Measurements from ENCODE around the gene RAB13. TPM values are rescaled to one million over a fixed set of nuclear protein-coding genes. Genes with fewer than 3 reads are reported as not detected.

RAB13 gene
- total RNA-seq, 4 donors from 2014 or later: 23.0 to 60.3 (median 32.0) TPM

DNA sequence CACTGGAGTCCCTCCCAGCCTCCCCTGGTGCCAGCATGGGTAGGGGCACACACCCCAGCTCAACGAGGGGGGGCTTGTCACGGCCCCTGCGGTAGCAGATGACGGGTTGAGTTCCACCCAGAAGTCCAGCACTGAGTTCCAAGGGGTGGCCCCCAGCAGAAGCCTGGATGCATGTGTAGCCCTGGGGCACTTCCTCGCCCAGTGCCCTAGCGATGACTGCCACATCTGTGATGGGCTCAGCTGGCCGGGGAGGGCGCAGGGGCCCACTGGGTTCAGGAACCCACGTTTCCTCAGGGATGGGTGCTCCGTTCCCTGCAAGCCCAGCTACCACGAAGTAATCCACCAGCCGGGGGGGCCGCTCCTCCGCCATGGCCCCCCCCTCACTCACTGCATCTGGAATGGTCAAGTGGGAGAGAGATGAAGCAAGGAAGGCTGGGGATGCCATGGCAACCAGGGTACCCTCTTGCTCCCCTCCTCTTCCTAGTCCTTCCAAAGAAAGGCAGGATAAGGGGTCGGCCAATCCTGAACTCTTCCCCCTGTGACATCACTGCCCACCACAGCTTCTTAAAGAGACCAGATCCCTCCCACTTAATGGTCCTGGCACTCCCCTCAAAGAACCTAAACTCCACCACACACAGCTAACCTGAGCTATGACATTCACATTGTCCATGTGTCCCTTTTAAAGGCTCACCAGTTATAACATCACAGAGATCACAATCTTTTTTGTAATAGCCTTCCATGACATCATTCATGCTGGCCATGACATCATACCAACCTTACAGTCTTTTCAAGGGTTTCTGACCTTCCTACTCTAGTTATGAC, 41.9 kb downstream of the RAB13 start:
- H3K27ac ChIP-seq: peak overlapping the region; percentile 91 to 99 (median 96)
- H3K36me3 ChIP-seq: peaks cover 3 to 57% (median 11%) of the 10 kb centered on the region in 3 donors
- no peaks in the 10 kb centered on the region for H3K27me3 ChIP-seq
- no peaks in the 10 kb centered on the region for H3K9me3 ChIP-seq
- no peak for TF ChIP-seq EP300 (IDR thresholded peaks at IDR 0.05)
- TF ChIP-seq, protein P1, sequence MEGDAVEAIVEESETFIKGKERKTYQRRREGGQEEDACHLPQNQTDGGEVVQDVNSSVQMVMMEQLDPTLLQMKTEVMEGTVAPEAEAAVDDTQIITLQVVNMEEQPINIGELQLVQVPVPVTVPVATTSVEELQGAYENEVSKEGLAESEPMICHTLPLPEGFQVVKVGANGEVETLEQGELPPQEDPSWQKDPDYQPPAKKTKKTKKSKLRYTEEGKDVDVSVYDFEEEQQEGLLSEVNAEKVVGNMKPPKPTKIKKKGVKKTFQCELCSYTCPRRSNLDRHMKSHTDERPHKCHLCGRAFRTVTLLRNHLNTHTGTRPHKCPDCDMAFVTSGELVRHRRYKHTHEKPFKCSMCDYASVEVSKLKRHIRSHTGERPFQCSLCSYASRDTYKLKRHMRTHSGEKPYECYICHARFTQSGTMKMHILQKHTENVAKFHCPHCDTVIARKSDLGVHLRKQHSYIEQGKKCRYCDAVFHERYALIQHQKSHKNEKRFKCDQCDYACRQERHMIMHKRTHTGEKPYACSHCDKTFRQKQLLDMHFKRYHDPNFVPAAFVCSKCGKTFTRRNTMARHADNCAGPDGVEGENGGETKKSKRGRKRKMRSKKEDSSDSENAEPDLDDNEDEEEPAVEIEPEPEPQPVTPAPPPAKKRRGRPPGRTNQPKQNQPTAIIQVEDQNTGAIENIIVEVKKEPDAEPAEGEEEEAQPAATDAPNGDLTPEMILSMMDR (IDR thresholded peaks at IDR 0.05): no peak
- no peak for TF ChIP-seq POLR2A (IDR thresholded peaks at IDR 0.05)
- H3K4me3 ChIP-seq: peak overlapping the region in 2 of 4 donors; percentile 65 to 94
- WGBS, 2 donors: 74 to 75% methylated on average over 11 to 15 of the region's 15 CpGs
- no peak for DNase-seq (ENCODE audit: low spot score in 2 of 2)
- H3K4me1 ChIP-seq: peaks cover 0 to 29% (median 14%) of the 10 kb centered on the region in 4 donors

DNA sequence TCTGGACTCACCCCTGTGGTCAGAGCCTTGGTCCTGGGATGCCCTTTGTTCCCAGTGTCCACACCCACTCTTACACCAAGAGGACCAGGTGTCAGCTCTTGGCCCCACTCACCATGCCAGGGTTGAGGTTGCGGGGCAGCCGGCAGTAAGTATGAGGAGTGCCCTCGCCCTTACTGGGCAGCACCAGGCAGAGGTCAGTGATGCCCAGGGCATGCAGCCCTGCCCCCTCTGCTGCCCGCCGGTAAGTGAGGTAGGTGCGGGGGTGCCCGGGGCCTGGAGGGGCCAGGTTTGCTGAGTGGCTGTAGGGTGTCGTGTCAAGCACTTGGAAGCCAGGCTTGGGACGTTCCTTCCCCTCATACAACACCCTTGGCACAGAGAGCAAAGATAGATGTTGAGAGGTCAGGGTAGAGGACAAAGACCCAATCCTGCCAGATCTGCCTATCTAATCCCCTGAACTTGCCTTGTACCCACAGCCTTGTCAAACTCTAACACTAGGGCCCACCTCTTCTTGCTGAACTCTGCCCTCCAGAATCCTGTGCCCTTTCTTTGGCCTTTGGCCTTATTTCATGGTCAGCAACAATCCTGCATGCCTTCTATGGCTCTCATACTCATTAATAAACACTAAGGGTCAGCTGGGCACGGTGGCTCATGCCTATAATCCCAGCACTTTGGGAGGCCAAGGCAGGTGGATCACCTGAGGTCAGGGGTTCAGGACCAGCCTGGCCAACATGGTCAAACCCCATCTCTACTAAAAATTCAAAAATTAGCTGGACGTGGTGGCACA, 43.2 kb downstream of the RAB13 start:
- Histone ChIP-seq H3K27me3 (no peaks in the 10 kb centered on the region), H3K4me3 (no peak overlapping the region), H3K36me3 (peaks cover 3 to 57% (median 9%) of the 10 kb centered on the region in 3 donors), H3K9me3 (no peaks in the 10 kb centered on the region), H3K4me1 (peaks cover 0 to 29% (median 14%) of the 10 kb centered on the region in 4 donors), H3K27ac (no peak overlapping the region)
- TF ChIP-seq POLR2A (IDR thresholded peaks at IDR 0.05): no peak
- no peak for TF ChIP-seq EP300 (IDR thresholded peaks at IDR 0.05)
- 83 to 85% methylated on average over 11 of the region's 11 CpGs for WGBS, 2 donors
- no peak for DNase-seq (ENCODE audit: low spot score in 2 of 2)

DNA sequence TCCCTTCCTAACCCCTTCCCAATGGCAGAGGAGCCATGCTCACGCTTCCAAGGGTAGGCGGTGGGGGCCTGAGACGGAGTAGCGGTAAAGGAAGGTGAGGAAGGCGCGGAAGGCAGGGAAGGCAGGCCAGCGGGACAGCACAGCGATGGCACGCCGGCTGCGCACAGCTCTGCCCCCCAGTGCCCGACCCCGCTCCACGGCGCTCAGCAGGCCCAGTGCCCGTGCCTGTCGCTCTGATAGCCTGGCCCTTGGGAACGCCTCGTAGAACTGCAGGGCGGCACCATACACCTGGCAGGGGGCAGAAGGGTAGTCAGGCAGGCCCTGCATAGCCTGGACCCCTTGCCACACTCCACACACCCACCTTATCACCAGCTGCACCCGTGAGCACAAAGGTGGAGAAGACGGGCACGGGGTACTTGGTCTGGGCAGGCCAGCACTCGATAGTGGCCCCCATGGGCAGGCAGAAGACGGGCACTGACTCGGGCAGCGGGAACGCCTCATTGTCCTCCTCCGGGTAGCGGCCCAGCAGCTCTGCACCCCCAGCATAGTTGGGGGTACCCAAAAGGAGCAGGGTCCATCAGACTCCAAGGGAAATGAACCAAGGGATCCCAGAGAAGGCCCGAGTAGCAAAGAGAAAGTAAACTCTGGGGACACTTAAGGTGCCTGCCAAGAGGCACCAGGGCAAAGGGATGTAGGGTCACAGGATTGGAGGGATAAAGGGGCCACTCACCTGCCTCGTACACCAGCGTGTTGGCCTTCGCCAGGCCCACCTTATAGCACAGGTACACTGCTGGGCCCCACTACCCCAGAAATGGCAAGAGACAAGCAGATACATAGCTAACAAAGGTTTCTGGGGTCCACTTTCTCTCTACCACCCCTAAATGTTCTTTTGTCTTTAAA, 44.1 kb downstream of the RAB13 start:
- no peak overlapping the region for H3K4me3 ChIP-seq
- H3K36me3 ChIP-seq: peaks cover 3 to 60% (median 15%) of the 10 kb centered on the region in 3 donors
- H3K27me3 ChIP-seq: no peaks in the 10 kb centered on the region
- 93 to 94% methylated on average over 31 of the region's 34 CpGs for WGBS, 2 donors
- DNase-seq (ENCODE audit: low spot score in 2 of 2): no peak
- TF ChIP-seq POLR2A (IDR thresholded peaks at IDR 0.05): no peak
- H3K27ac ChIP-seq: no peak overlapping the region
- peaks cover 0 to 26% (median 14%) of the 10 kb centered on the region in 4 donors for H3K4me1 ChIP-seq
- no peaks in the 10 kb centered on the region for H3K9me3 ChIP-seq

DNA sequence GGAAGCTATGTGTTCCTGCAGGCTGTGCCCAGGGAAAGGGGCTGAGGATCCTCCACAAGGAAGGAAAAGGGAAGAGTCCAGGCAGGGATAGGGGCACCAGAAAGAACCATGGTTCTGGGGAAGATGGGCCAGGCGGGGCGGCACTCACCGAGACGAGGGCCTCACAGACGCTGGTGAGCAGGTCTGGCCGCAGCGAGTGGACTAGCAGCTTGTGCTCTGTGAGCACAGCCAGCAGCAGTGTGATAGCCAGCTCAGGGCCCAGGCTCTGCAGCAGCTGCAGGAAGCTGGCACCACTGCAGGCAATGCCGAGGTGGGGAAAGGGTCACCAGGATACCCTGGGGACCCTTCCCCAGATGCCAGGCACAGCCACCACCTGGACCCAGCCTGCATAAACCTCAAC, 45.4 kb downstream of the RAB13 start:
- Histone ChIP-seq H3K9me3 (no peaks in the 10 kb centered on the region), H3K4me3 (no peak overlapping the region), H3K4me1 (peaks cover 0 to 21% (median 10%) of the 10 kb centered on the region in 4 donors), H3K27ac (no peak overlapping the region), H3K27me3 (no peaks in the 10 kb centered on the region), H3K36me3 (peaks cover 8 to 73% (median 28%) of the 10 kb centered on the region in 3 donors)
- no peak for DNase-seq (ENCODE audit: low spot score in 2 of 2)
- TF ChIP-seq POLR2A (IDR thresholded peaks at IDR 0.05) (no peak), EP300 (IDR thresholded peaks at IDR 0.05) (no peak)
- TF ChIP-seq, protein P1 (IDR thresholded peaks at IDR 0.05): no peak
- WGBS, 2 donors: 87% methylated on average over 8 of the region's 8 CpGs

DNA sequence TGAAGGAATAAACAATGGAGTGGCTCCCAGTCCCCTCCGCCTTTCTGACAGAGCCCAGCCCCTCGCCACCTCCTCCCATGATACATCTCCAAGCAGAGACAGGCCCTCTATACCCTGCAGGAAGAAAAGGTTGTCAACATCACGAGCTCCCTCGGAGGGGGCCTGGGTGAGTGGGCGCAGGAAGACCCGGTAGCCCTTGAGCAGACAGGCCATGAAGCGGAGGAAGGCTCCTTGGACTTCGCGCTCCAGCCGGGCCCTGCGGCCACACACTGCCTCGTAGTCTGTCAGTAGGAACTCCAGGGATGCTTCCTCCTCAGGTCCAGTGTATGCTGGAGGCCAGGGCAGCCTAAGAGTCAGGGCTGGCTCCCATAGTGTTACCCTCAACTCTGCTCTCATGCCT, 46.7 kb downstream of the RAB13 start:
- TF ChIP-seq, protein P1 (IDR thresholded peaks at IDR 0.05): no peak
- TF ChIP-seq EP300 (IDR thresholded peaks at IDR 0.05) (no peak), POLR2A (IDR thresholded peaks at IDR 0.05) (no peak)
- WGBS, 2 donors: 81 to 89% methylated on average over 11 of the region's 12 CpGs
- no peaks in the 10 kb centered on the region for H3K27me3 ChIP-seq
- peaks cover 0 to 13% (median 4%) of the 10 kb centered on the region in 4 donors for H3K4me1 ChIP-seq
- H3K36me3 ChIP-seq: peaks cover 8 to 86% (median 41%) of the 10 kb centered on the region in 3 donors
- H3K27ac ChIP-seq: no peak overlapping the region
- no peak overlapping the region for H3K4me3 ChIP-seq
- DNase-seq (ENCODE audit: low spot score in 2 of 2): no peak
- no peaks in the 10 kb centered on the region for H3K9me3 ChIP-seq
